LoVo (cell line): Measurements from ENCODE around the gene RHOC.
A peak's percentile ranks its signal among the peaks of the same experiment; 100 is the strongest.

Experiments
- DNase-seq: peaks from one replicate; pipeline ENCODE4 v3.0.0-alpha.2; 2016; ENCODE audit warnings: low spot score

RHOC gene

GRCh38 chr1:112677501-112677900 lies 29.4 kb downstream of the RHOC start:
- DNase-seq, result no peak

- no peak for DNase-seq
Observed at GRCh38 chr1:112676543-112676942, 30.4 kb downstream of the RHOC start.

GRCh38 chr1:112675728-112676381 lies 31.1 kb downstream of the RHOC start:
- no peak for DNase-seq

GRCh38 chr1:112674986-112675727 lies 31.8 kb downstream of the RHOC start:
- DNase-seq, result peak; percentile 21

- peak; percentile 70 for DNase-seq
Observed at GRCh38 chr1:112674440-112674985, 32.4 kb downstream of the RHOC start, which contains the start of gene MOV10. Gene MOV10 (plus strand): TSS chr1:112674659. CDS start chr1:112674913, 254 bp downstream.

- DNase-seq, result peak; percentile 48
Observed at GRCh38 chr1:112673592-112674439, 33.1 kb downstream of the RHOC start.

GRCh38 chr1:112672842-112673241 lies 34.1 kb downstream of the RHOC start:
- DNase-seq, result no peak

GRCh38 chr1:112672009-112672408 lies 34.9 kb downstream of the RHOC start:
- no peak for DNase-seq

- no peak for DNase-seq
Observed at GRCh38 chr1:112666946-112667345, 40.0 kb downstream of the RHOC start.

GRCh38 chr1:112665857-112666256 lies 41.1 kb downstream of the RHOC start:
- no peak for DNase-seq

- DNase-seq, result no peak
Observed at GRCh38 chr1:112651205-112651604, 55.7 kb downstream of the RHOC start.
